HS-27A (cell line): ENCODE data around the gene ATP1B1.

Experiments used
- DNase-seq: peaks from one replicate; pipeline ENCODE4 v3.0.0-alpha.2; 2012; ENCODE audit warnings: low read depth, missing footprints

The ATP1B1 gene

GRCh38 chr1:169094897-169095569 lies 11.5 kb upstream of the ATP1B1 start:
- DNase-seq: no peak

- DNase-seq: no peak
Measured at GRCh38 chr1:169098380-169098779, 8.1 kb upstream of the ATP1B1 start.

GRCh38 chr1:169099561-169099960 lies 6.9 kb upstream of the ATP1B1 start:
- no peak for DNase-seq

GRCh38 chr1:169100208-169100607 lies 6.3 kb upstream of the ATP1B1 start:
- DNase-seq: no peak

- no peak for DNase-seq
Measured at GRCh38 chr1:169100651-169101088, 5.8 kb upstream of the ATP1B1 start.

- no peak for DNase-seq
Measured at GRCh38 chr1:169102567-169102966, 3.9 kb upstream of the ATP1B1 start.

- no peak for DNase-seq
Measured at GRCh38 chr1:169103002-169103401, 3.5 kb upstream of the ATP1B1 start.

- no peak for DNase-seq
Measured at GRCh38 chr1:169103480-169103893, 3.0 kb upstream of the ATP1B1 start.

GRCh38 chr1:169105087-169105433 lies 1.4 kb upstream of the ATP1B1 start:
- DNase-seq: no peak

GRCh38 chr1:169105434-169106094 lies 926 bp upstream of the ATP1B1 start:
- DNase-seq: no peak

GRCh38 chr1:169106921-169107602 lies 572 bp downstream of the ATP1B1 start:
- DNase-seq: no peak

GRCh38 chr1:169107603-169108208 lies 1.2 kb downstream of the ATP1B1 start:
- no peak for DNase-seq

GRCh38 chr1:169108223-169108622 lies 1.7 kb downstream of the ATP1B1 start:
- DNase-seq: no peak

- DNase-seq: no peak
Measured at GRCh38 chr1:169108863-169109560, 2.5 kb downstream of the ATP1B1 start.

GRCh38 chr1:169109561-169110134 lies 3.2 kb downstream of the ATP1B1 start:
- DNase-seq: no peak

- no peak for DNase-seq
Measured at GRCh38 chr1:169110236-169110635, 3.7 kb downstream of the ATP1B1 start.

GRCh38 chr1:169110689-169111447 lies 4.4 kb downstream of the ATP1B1 start:
- no peak for DNase-seq

GRCh38 chr1:169111472-169111871 lies 5.0 kb downstream of the ATP1B1 start:
- DNase-seq: no peak

GRCh38 chr1:169112241-169112640 lies 5.8 kb downstream of the ATP1B1 start:
- DNase-seq: no peak

GRCh38 chr1:169113613-169114119 lies 7.2 kb downstream of the ATP1B1 start:
- DNase-seq: peak; percentile 94
